Panc1 (cell line): ENCODE measurements around the gene HACD3. TPM values are rescaled to one million over a fixed set of nuclear protein-coding genes. Genes with fewer than 3 reads are reported as not detected.

Experiments used
- ATAC-seq: fragments of 200-7000 bp; cut with Tn5 transposase; 2 replicates; pipeline ENCODE4 v1.9.1; 2020; ENCODE audit warnings: mild to moderate bottlenecking, moderate library complexity
- BruUV-seq: library from RNA; stranded (reverse); fragments of 400-500 nt; replicated peaks from 2 replicates; lab custom pipeline; 2021; lab: Mats Ljungman, UMichigan
- CTCF ChIA-PET: fragments of 300-600 bp; sonication (Branson Sonifier 250); formaldehyde crosslinking; loops from one replicate; lab custom pipeline; 2022; ENCODE audit warnings: antibody characterized with exemption; lab: Charles Lee
- POLR2A ChIA-PET: fragments of 300-600 bp; sonication (Branson Sonifier 250); formaldehyde crosslinking; loops from one replicate; lab custom pipeline; 2022; ENCODE audit warnings: antibody characterized with exemption; lab: Charles Lee
- DNase-seq: peaks from one replicate; pipeline ENCODE4 v3.0.0-alpha.2; 2010; ENCODE audit warnings: low read depth, low spot score
- H3K27ac ChIP-seq: 2 replicates; pipeline ENCODE4 v1.5.1; 2011; ENCODE audit warnings: mild to moderate bottlenecking, low read length, inconsistent platforms
- H3K27me3 ChIP-seq: fragments of 200-500 bp; sonication (Bioruptor generic); 2 replicates; pipeline ENCODE4 v1.6.0; 2014; ENCODE audit warnings: low read length, inconsistent platforms; ENCODE audit not compliant: control insufficient read depth, insufficient read depth
- H3K36me3 ChIP-seq: fragments of 200-500 bp; sonication (Bioruptor generic); 2 replicates; pipeline ENCODE4 v1.5.1; 2014; ENCODE audit warnings: inconsistent platforms, mild to moderate bottlenecking, low read length, moderate library complexity; ENCODE audit not compliant: control insufficient read depth, insufficient read depth
- H3K4me1 ChIP-seq: 2 replicates; pipeline ENCODE4 v1.5.1; 2011; ENCODE audit warnings: inconsistent platforms, mild to moderate bottlenecking, low read length, moderate library complexity; ENCODE audit not compliant: control insufficient read depth, insufficient read depth
- H3K4me3 ChIP-seq, 2 experiments: 2 replicates each; pipeline ENCODE4 v1.5.1; 2011 to 2012; ENCODE audit warnings: low read depth in 2 of 2, low read length in 2 of 2, mild to moderate bottlenecking in 2 of 2, inconsistent platforms in 1 of 2, moderate library complexity in 1 of 2
- H3K9me3 ChIP-seq: fragments of 200-500 bp; sonication (Bioruptor generic); 2 replicates; pipeline ENCODE4 v1.5.1; 2014; ENCODE audit warnings: low read depth, mild to moderate bottlenecking, inconsistent platforms, low read length, moderate library complexity; ENCODE audit not compliant: control insufficient read depth, insufficient read depth
- POLR2AphosphoS5 ChIP-seq: IDR thresholded peaks from 2 replicates; pipeline ENCODE4 v1.6.1; 2012; ENCODE audit warnings: mild to moderate bottlenecking, low read depth, low read length, moderate library complexity
- SIN3A ChIP-seq: IDR thresholded peaks from 2 replicates; pipeline ENCODE4 v1.6.1; 2012; ENCODE audit warnings: low read depth, mild to moderate bottlenecking, low read length, moderate library complexity, borderline replicate concordance; ENCODE audit not compliant: insufficient read depth
- TCF7L2 ChIP-seq: IDR thresholded peaks from 2 replicates; pipeline ENCODE4 v1.6.1; 2011; ENCODE audit warnings: mild to moderate bottlenecking, low read depth, low read length, inconsistent platforms
- in situ Hi-C: cut with HindIII; loops from 2 replicates; pipeline ENCODE4 v1.10.0; 2016; ENCODE audit warnings: low sequenced_read_pairs, low pct_unique_long_range_greater_than_20kb
- intact Hi-C: fragments of 100-400 bp; cut with micrococcal nuclease; formaldehyde crosslinking; loops from one replicate; pipeline ENCODE4 v1.10.0; 2022; ENCODE audit not compliant: unreplicated experiment
- total RNA-seq: library from RNA; stranded (reverse); gene quantifications from one replicate; pipeline ENCODE4 v1.2.1, GENCODE V29; 2021; ENCODE audit not compliant: unreplicated experiment
- TF ChIP-seq, protein P1 (sequence below), 2 experiments: IDR thresholded peaks; 2 replicates each; pipeline ENCODE4 v1.6.1; 2011 to 2012; ENCODE audit warnings: low read depth in 2 of 2, control low read depth in 1 of 2, low read length in 1 of 2, mild to moderate bottlenecking in 1 of 2, moderate library complexity in 1 of 2; ENCODE audit not compliant: insufficient read depth in 1 of 2
- TF ChIP-seq, protein P2 (sequence below): fragments of 450-650 bp; IDR thresholded peaks from 2 replicates; pipeline ENCODE4 v1.5.1; 2017; ENCODE audit warnings: mild to moderate bottlenecking

Gene HACD3
- total RNA-seq, 1 experiment from 2014 or later: 83.2 TPM

DNA sequence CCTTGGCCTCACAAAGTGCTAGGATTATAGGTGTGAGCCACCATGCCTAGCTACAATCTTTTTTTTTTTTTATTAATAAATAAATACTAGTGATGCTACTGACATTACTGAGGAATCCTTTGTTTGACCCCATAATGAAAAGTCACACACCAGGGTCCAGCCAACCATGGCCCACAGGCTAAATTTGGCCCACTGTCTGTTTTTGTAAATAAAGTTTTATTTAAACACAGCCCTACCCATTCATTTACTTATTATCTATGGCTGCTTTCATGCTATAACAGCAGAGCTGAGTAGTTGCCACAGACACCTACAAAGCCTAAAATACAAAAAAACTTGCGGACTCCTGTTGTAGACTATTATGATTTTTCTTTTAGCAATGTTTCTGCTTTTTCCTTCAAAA, 73.3 kb downstream of the HACD3 start:
- in situ Hi-C loops (no loop called here), intact Hi-C loops (no loop called here)
- Histone ChIP-seq H3K4me3 (no peak overlapping the region), H3K27ac (no peak overlapping the region), H3K4me1 (no peaks in the 10 kb centered on the region), H3K27me3 (no peaks in the 10 kb centered on the region), H3K9me3 (no peaks in the 10 kb centered on the region), H3K36me3 (peaks cover 6% of the 10 kb centered on the region)
- DNase-seq: no peak
- no TSS peak for BruUV-seq
- TF ChIP-seq, protein P1, sequence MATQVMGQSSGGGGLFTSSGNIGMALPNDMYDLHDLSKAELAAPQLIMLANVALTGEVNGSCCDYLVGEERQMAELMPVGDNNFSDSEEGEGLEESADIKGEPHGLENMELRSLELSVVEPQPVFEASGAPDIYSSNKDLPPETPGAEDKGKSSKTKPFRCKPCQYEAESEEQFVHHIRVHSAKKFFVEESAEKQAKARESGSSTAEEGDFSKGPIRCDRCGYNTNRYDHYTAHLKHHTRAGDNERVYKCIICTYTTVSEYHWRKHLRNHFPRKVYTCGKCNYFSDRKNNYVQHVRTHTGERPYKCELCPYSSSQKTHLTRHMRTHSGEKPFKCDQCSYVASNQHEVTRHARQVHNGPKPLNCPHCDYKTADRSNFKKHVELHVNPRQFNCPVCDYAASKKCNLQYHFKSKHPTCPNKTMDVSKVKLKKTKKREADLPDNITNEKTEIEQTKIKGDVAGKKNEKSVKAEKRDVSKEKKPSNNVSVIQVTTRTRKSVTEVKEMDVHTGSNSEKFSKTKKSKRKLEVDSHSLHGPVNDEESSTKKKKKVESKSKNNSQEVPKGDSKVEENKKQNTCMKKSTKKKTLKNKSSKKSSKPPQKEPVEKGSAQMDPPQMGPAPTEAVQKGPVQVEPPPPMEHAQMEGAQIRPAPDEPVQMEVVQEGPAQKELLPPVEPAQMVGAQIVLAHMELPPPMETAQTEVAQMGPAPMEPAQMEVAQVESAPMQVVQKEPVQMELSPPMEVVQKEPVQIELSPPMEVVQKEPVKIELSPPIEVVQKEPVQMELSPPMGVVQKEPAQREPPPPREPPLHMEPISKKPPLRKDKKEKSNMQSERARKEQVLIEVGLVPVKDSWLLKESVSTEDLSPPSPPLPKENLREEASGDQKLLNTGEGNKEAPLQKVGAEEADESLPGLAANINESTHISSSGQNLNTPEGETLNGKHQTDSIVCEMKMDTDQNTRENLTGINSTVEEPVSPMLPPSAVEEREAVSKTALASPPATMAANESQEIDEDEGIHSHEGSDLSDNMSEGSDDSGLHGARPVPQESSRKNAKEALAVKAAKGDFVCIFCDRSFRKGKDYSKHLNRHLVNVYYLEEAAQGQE (IDR thresholded peaks at IDR 0.05; ENCODE audit: insufficient read depth in 1 of 2, low read depth in 2 of 2, low read length in 1 of 2): no peak
- no peak for TF ChIP-seq TCF7L2
- no peak for TF ChIP-seq POLR2AphosphoS5
- POLR2A ChIA-PET: no interaction called here
- CTCF ChIA-PET: interaction anchor here (0.6 kb wide), 1 partner anchor 89 kb away, joined by 4 read pairs; no protein-coding TSS in a partner anchor
- no peak for ATAC-seq

DNA sequence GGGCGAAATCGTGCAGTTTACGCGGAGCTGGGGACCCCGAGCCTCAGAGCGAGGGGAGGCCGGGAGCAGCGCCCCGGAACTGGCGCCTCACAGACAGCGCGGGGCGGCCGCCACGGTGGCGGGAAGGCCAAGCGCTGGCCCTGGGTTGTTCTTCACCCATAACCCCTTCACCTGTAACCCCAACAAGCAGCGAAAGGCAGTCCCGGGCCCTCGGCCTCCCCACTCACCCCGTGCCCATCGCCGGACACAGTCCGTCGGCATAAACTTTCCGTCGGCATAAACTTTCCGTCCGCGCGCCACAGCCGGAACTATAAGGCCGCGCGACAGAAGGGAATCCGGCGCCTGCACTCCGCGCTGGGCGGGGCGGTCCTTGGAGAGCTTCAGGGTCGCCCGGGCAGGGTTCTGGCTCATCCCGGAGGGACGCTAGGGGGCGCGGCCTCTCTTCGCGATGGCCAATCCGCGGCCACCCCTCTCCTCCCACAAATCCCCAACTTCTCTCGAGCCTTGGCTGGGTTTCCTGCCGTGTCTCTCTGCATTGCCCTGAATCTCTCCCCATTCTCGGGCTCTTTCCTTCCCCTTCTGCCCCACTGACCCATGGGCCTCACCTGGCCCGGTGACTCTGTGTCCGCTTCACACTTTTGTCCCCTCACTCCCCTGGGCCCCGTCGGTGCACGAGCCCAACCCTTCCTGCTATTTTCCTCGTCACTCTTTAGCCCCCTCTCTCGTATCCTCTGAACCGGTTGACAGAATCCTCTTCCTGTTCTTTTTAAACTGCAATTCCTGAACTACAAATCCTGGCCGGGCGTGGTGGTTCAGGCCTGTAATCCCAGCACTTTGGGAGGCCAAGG, 80.8 kb downstream of the HACD3 start, which contains the start of gene INTS14:
Gene INTS14, minus strand, starts transcription at position 261 of the 848 bp plus-strand sequence. CDS start 3,751 bp downstream, outside the sequence.
- Histone ChIP-seq H3K4me1 (peaks cover 20% of the 10 kb centered on the region), H3K9me3 (no peaks in the 10 kb centered on the region), H3K36me3 (no peaks in the 10 kb centered on the region; the same call in 1 of the 2 replicates), H3K4me3 (peak within 1 kb of the TSS; percentile 72 to 87), H3K27ac (peak within 1 kb of the TSS; percentile 95), H3K27me3 (no peaks in the 10 kb centered on the region)
- in situ Hi-C loops: no loop called here
- no TSS peak for BruUV-seq
- POLR2A ChIA-PET: interaction anchor here (0.6 to 0.7 kb wide), 4 partner anchors 17 to 262 kb away, joined by 3 to 7 read pairs (median 5); no protein-coding TSS in a partner anchor
- CTCF ChIA-PET: interaction anchor here (1.0 kb wide), 1 partner anchor 259 kb away, joined by 5 read pairs; no protein-coding TSS in a partner anchor
- intact Hi-C loops: no loop called here
- peak; percentile 100 for ATAC-seq
- peak; percentile 65 for DNase-seq
- TF ChIP-seq TCF7L2 (peak; percentile 46; the same call in 1 of the 2 replicates), POLR2AphosphoS5 (peak; percentile 97), SIN3A (peak; percentile 93; the same call in 1 of the 2 replicates)
- TF ChIP-seq, protein P2, sequence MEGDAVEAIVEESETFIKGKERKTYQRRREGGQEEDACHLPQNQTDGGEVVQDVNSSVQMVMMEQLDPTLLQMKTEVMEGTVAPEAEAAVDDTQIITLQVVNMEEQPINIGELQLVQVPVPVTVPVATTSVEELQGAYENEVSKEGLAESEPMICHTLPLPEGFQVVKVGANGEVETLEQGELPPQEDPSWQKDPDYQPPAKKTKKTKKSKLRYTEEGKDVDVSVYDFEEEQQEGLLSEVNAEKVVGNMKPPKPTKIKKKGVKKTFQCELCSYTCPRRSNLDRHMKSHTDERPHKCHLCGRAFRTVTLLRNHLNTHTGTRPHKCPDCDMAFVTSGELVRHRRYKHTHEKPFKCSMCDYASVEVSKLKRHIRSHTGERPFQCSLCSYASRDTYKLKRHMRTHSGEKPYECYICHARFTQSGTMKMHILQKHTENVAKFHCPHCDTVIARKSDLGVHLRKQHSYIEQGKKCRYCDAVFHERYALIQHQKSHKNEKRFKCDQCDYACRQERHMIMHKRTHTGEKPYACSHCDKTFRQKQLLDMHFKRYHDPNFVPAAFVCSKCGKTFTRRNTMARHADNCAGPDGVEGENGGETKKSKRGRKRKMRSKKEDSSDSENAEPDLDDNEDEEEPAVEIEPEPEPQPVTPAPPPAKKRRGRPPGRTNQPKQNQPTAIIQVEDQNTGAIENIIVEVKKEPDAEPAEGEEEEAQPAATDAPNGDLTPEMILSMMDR: peak; percentile 88
- TF ChIP-seq, protein P1 (IDR thresholded peaks at IDR 0.05; ENCODE audit: insufficient read depth in 1 of 2, low read depth in 2 of 2, low read length in 1 of 2): peak; percentile 12 to 63; a peak in 1 of 4 replicates
